HCT116 (cell line): ENCODE results near the gene TEX19. TPM values are rescaled to one million over a fixed set of nuclear protein-coding genes. Genes with fewer than 3 reads are reported as not detected.

ENCODE experiments used
- ATAC-seq: fragments of 200-7000 bp; cut with Tn5 transposase; 2 replicates; pipeline ENCODE4 v1.9.1; 2020; ENCODE audit warnings: mild to moderate bottlenecking, moderate library complexity
- BruUV-seq: library from RNA; stranded (reverse); fragments of 400-500 nt; replicated peaks from 2 replicates; lab custom pipeline; 2021; lab: Mats Ljungman, UMichigan
- CTCF ChIA-PET: fragments of 300-600 bp; sonication (Branson Sonifier 250); formaldehyde crosslinking; loops from one replicate; lab custom pipeline; 2021; ENCODE audit warnings: antibody characterized with exemption; lab: Charles Lee
- POLR2A ChIA-PET: fragments of 300-600, 350-600 bp; sonication (Branson Sonifier 250); formaldehyde crosslinking; loops from one replicate; lab custom pipeline; 2021; ENCODE audit warnings: antibody characterized with exemption; lab: Charles Lee
- RAD21 ChIA-PET, 2 experiments: fragments of 300-600 bp; sonication (Branson Sonifier 250); formaldehyde crosslinking; loops; one replicate each; lab custom pipeline; 2023; ENCODE audit warnings: low total read pairs in 2 of 2; ENCODE audit not compliant: uncharacterized antibody in 2 of 2, unreplicated experiment in 2 of 2, low non-redundant PET in 1 of 2; lab: Charles Lee
- DNase-seq: peaks from one replicate; pipeline ENCODE4 v3.0.0-alpha.2; 2010; ENCODE audit warnings: low read depth, low spot score
- H2AFZ ChIP-seq: fragments of 200-600 bp; shearing (Covaris generic), sonication (generic); 2 replicates; pipeline ENCODE4 v1.6.1; 2017; ENCODE audit warnings: low read depth, mixed run types, mixed read lengths, antibody characterized with exemption, low read length; ENCODE audit not compliant: poor library complexity, severe bottlenecking
- H3K27ac ChIP-seq: 2 replicates; pipeline ENCODE4 v1.5.1; 2012; ENCODE audit warnings: low read depth, low read length
- H3K27me3 ChIP-seq: fragments of 200-600 bp; sonication (generic); 2 replicates; pipeline ENCODE4 v1.6.1; 2016; ENCODE audit warnings: mixed run types, low read length, mixed read lengths; ENCODE audit not compliant: insufficient read depth
- H3K36me3 ChIP-seq, 2 experiments: fragments of 200-500 bp in 1 of 2; fragments of 200-600 bp in 1 of 2; sonication (Bioruptor generic) in 1 of 2; sonication (generic) in 1 of 2; 2 replicates each; pipeline versions ENCODE4 v1.5.1 to v1.6.1; 2014 to 2016; ENCODE audit warnings: low read length in 2 of 2, inconsistent platforms in 1 of 2, mixed read lengths in 1 of 2, mixed run types in 1 of 2; ENCODE audit not compliant: insufficient read depth in 2 of 2, control insufficient read depth in 1 of 2
- H3K4me1 ChIP-seq, 2 experiments: fragments of 200-600 bp in 1 of 2; sonication (generic) in 1 of 2; 2 replicates each; pipeline versions ENCODE4 v1.5.1 to v1.6.1; 2012 to 2017; ENCODE audit warnings: low read length in 2 of 2, inconsistent platforms in 1 of 2, mild to moderate bottlenecking in 1 of 2, mixed read lengths in 1 of 2, mixed run types in 1 of 2, moderate library complexity in 1 of 2; ENCODE audit not compliant: insufficient read depth in 2 of 2, control insufficient read depth in 1 of 2
- H3K4me2 ChIP-seq: fragments of 200-600 bp; sonication (generic); 2 replicates; pipeline ENCODE4 v1.6.1; 2017; ENCODE audit warnings: mixed run types, low read length, mixed read lengths
- H3K4me3 ChIP-seq, 2 experiments: fragments of 200-600 bp in 1 of 2; sonication (generic) in 1 of 2; replicated peaks in 1 of 2; 2 replicates each; pipeline ENCODE4 v1.5.1; 2011 to 2016; ENCODE audit warnings: low read length in 2 of 2, control low read depth in 1 of 2, low read depth in 1 of 2, mild to moderate bottlenecking in 1 of 2, mixed read lengths in 1 of 2, mixed run types in 1 of 2
- H3K79me2 ChIP-seq: fragments of 200-600 bp; sonication (generic); 2 replicates; pipeline ENCODE4 v1.6.1; 2017; ENCODE audit warnings: mild to moderate bottlenecking, mixed run types, low read length, moderate library complexity, mixed read lengths; ENCODE audit not compliant: insufficient read depth
- H3K9ac ChIP-seq: fragments of 200-600 bp; sonication (generic); 2 replicates; pipeline ENCODE4 v1.6.1; 2016; ENCODE audit warnings: low read length, mixed read lengths
- H3K9me2 ChIP-seq: fragments of 200-600 bp; sonication (generic), shearing (Covaris generic); 2 replicates; pipeline ENCODE4 v1.6.1; 2017; ENCODE audit warnings: mixed run types, mild to moderate bottlenecking, moderate library complexity; ENCODE audit not compliant: insufficient read depth
- H3K9me3 ChIP-seq, 2 experiments: fragments of 200-500 bp in 1 of 2; fragments of 200-600 bp in 1 of 2; sonication (Bioruptor generic) in 1 of 2; sonication (generic) in 1 of 2; 2 replicates each; pipeline ENCODE4 v1.6.1; 2014 to 2017; ENCODE audit warnings: low read length in 2 of 2, mixed read lengths in 2 of 2, inconsistent platforms in 1 of 2, low read depth in 1 of 2, mild to moderate bottlenecking in 1 of 2, mixed run types in 1 of 2, moderate library complexity in 1 of 2; ENCODE audit not compliant: control insufficient read depth in 1 of 2, insufficient read depth in 1 of 2
- H4K20me1 ChIP-seq: fragments of 200-600 bp; sonication (generic), shearing (Covaris generic); 2 replicates; pipeline ENCODE4 v1.6.1; 2017; ENCODE audit warnings: mixed run types, mild to moderate bottlenecking, moderate library complexity; ENCODE audit not compliant: insufficient read depth
- CTCF ChIP-seq, 3 experiments: fragments of 200-600 bp in 1 of 3; sonication (generic) in 1 of 3; IDR thresholded peaks in 2 of 3; conservative IDR thresholded peaks in 1 of 3; 2 replicates each; pipeline ENCODE4 v1.5.1; 2012 to 2017; ENCODE audit warnings: low read depth in 2 of 3, low read length in 2 of 3, antibody characterized with exemption in 1 of 3, borderline replicate concordance in 1 of 3, control low read depth in 1 of 3, mild to moderate bottlenecking in 1 of 3, mixed read lengths in 1 of 3, mixed run types in 1 of 3, moderate library complexity in 1 of 3; ENCODE audit not compliant: insufficient read depth in 1 of 3
- JUND ChIP-seq: IDR thresholded peaks from 2 replicates; pipeline ENCODE4 v1.6.1; 2012
- RAD21 ChIP-seq: IDR thresholded peaks from 2 replicates; pipeline ENCODE4 v1.6.1; 2012; ENCODE audit warnings: low read depth, mild to moderate bottlenecking
- SP1 ChIP-seq: IDR thresholded peaks from 2 replicates; pipeline ENCODE4 v1.6.1; 2012; ENCODE audit warnings: low read depth
- TCF7L2 ChIP-seq: IDR thresholded peaks from 2 replicates; pipeline ENCODE4 v1.7.0; 2011; ENCODE audit warnings: borderline replicate concordance, inconsistent platforms; ENCODE audit not compliant: insufficient read depth, insufficient read length; ENCODE audit errors: extremely low read depth
- intact Hi-C: fragments of 100-400 bp; cut with micrococcal nuclease; formaldehyde crosslinking; loops from 2 replicates; pipeline ENCODE4 v1.10.0; 2022
- total RNA-seq: library from RNA; stranded (reverse); gene quantifications from one replicate; pipeline ENCODE4 v1.2.1, GENCODE V29; 2021; ENCODE audit not compliant: unreplicated experiment

The TEX19 gene
- total RNA-seq, 1 experiment from 2014 or later = 2.1 TPM

DNA sequence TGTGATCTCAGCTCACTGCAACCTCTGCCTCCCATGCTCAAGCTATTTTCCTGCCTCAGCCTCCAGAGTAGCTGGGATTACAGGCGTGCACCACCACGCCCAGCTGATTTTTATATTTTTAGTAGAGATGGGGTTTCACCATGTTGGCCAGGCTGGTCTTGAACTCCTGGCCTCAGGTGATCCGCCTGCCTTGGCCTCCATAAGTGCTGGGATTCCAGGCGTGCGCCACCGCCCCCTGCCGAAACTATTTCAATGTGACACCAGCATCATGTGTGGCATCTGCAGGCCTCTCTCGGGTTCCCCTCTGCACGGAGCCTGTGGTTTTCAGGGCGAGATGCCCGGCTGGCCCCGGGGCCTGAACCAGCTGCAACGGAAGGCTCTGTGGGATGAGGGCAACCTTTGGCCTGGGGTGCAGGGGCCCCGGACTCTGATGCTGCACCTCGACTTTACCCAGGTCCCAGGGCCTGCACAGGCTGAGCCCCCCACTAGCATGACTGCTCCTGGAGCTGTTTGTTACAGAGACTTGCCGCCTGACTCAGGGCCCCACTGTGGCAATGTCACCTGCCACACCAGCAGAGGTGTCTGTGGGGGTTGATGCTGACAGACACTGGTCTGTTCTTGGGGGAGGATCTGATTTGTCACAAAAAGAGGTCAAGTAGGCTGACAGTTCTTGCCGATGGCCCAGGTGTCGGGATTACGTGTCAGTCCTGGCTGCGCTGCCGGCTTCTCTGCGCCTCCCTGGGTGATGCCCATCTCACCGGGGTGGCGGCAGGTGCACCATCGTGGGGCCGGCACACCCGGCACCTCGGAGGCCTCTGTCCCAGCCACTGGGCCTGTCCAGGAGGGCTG, 8.6 kb upstream of the TEX19 start:
- ATAC-seq (peak; percentile 63), DNase-seq (peak; percentile 56)
- H3K9me3 ChIP-seq = no peaks in the 10 kb centered on the region
- H3K27me3 ChIP-seq = no peaks in the 10 kb centered on the region
- no TSS peak for BruUV-seq
- ChIA-PET POLR2A (interaction anchor here (1.2 kb wide), 1 partner anchor 17 kb away, joined by 3 read pairs; no protein-coding TSS in a partner anchor), RAD21 (no interaction called here), CTCF (interaction anchor here (0.7 to 1.6 kb wide), 7 partner anchors 11 to 320 kb away, joined by 3 to 6 read pairs (median 3); no protein-coding TSS in a partner anchor)
- no peaks in the 10 kb centered on the region for H4K20me1 ChIP-seq
- H3K4me1 ChIP-seq = peaks cover 0 to 14% of the 10 kb centered on the region in 2 experiments; a peak in 3 of 4 replicates
- H3K9ac ChIP-seq = no peak overlapping the region
- no peaks in the 10 kb centered on the region for H3K9me2 ChIP-seq
- no peak for TF ChIP-seq SP1
- TF ChIP-seq TCF7L2 = no peak
- TF ChIP-seq CTCF (IDR thresholded peaks at IDR 0.05 in 2 of 3, conservative IDR thresholded peaks at IDR 0.05 in 1 of 3; ENCODE audit: borderline replicate concordance in 1 of 3, insufficient read depth in 1 of 3, low read depth in 2 of 3, low read length in 2 of 3) = peak; percentile 50 to 68 (median 54); a peak in 5 of 6 replicates
- peak; percentile 77 for TF ChIP-seq RAD21
- no peak for TF ChIP-seq JUND
- intact Hi-C loops = loop anchor here (5.0 kb wide), 3 partner anchors 202 to 417 kb away; partner anchors contain the start of gene RAC3
- no peaks in the 10 kb centered on the region for H3K79me2 ChIP-seq
- H3K4me2 ChIP-seq = no peak overlapping the region
- H3K27ac ChIP-seq = no peak overlapping the region
- H2AFZ ChIP-seq = no peak overlapping the region
- no peak overlapping the region for H3K4me3 ChIP-seq
- no peaks in the 10 kb centered on the region for H3K36me3 ChIP-seq
